ENCODE results near the gene CD36.

GRCh38 chr7:80629023-80629422 lies 9.4 kb upstream of the CD36 start:
- TF ChIP-seq CTCF (conservative IDR thresholded peaks at IDR 0.05 in 1 of 2, IDR thresholded peaks at IDR 0.05 in 1 of 2; ENCODE audit: extremely low read depth in 1 of 2, insufficient read depth in 1 of 2, low read depth in 1 of 2, low read length in 2 of 2), result no peak
- TF ChIP-seq EZH2 (IDR thresholded peaks at IDR 0.05; ENCODE audit: borderline replicate concordance, low read length), result no peak
